Cardiac muscle cell (in vitro differentiated cells and primary cell): ENCODE measurements around the gene UBLCP1. TPM values are rescaled to one million over a fixed set of nuclear protein-coding genes. Genes with fewer than 3 reads are reported as not detected.

Experiments
- DNase-seq, 2 donors: peaks; one replicate each; pipeline versions ENCODE4 v3.0.0 to v3.0.0-alpha.2; 2010 to 2017; ENCODE audit warnings: low read depth in 1 of 2, low spot score in 1 of 2
- H3K27ac ChIP-seq: fragments of 200-600 bp; sonication (generic); 2 replicates; pipeline ENCODE4 v1.5.1; 2016
- H3K27me3 ChIP-seq: fragments of 200-600 bp; sonication (generic); 2 replicates; pipeline ENCODE4 v1.6.0; 2016; ENCODE audit warnings: control low read depth
- H3K36me3 ChIP-seq: fragments of 200-600 bp; sonication (generic); 2 replicates; pipeline ENCODE4 v1.5.1; 2016; ENCODE audit warnings: control low read depth
- H3K4me1 ChIP-seq: fragments of 200-600 bp; sonication (generic); 2 replicates; pipeline ENCODE4 v1.8.1; 2017; ENCODE audit warnings: low read depth, mild to moderate bottlenecking, mixed run types
- H3K4me3 ChIP-seq: fragments of 200-600 bp; sonication (generic); 2 replicates; pipeline ENCODE4 v1.5.1; 2016; ENCODE audit warnings: mild to moderate bottlenecking
- H3K9me3 ChIP-seq: fragments of 200-600 bp; sonication (generic); 2 replicates; pipeline ENCODE4 v1.5.1; 2017; ENCODE audit warnings: low read depth, mild to moderate bottlenecking, control low read depth
- CTCF ChIP-seq: IDR thresholded peaks from 2 replicates; pipeline ENCODE4 v1.5.1; 2012; ENCODE audit warnings: low read depth, mild to moderate bottlenecking, low read length
- polyA plus RNA-seq: library from polyadenylated mRNA; unstranded; fragments of >200 nt; fragmentation: Nextera tagmentation; extraction: Ambion mirVana; gene quantifications from 2 replicates; pipeline ENCODE4 v1.2.1, GENCODE V29; 2016
- total RNA-seq: library from RNA; depleted of rRNA; stranded (reverse); fragments of >200 nt; gene quantifications from 2 replicates; pipeline ENCODE4 v1.2.3, GENCODE V29; 2016

Gene UBLCP1
- total and polyA plus RNA-seq, 2 experiments from 2014 or later = 12.2 to 30.5 TPM

- no peak for DNase-seq
- TF ChIP-seq CTCF = no peak
- Histone ChIP-seq H3K9me3 (no peaks in the 10 kb centered on the region), H3K4me3 (no peak overlapping the region), H3K4me1 (no peaks in the 10 kb centered on the region), H3K36me3 (no peaks in the 10 kb centered on the region), H3K27ac (no peak overlapping the region), H3K27me3 (peaks cover 4% of the 10 kb centered on the region)
These were observed 56.3 kb downstream of the UBLCP1 start for GRCh38 chr5:159319363-159319762.

- Histone ChIP-seq H3K4me1 (no peaks in the 10 kb centered on the region), H3K9me3 (no peaks in the 10 kb centered on the region), H3K36me3 (no peaks in the 10 kb centered on the region), H3K27me3 (peaks cover 4% of the 10 kb centered on the region), H3K27ac (no peak overlapping the region), H3K4me3 (no peak overlapping the region)
- no peak for TF ChIP-seq CTCF
- DNase-seq = no peak
These were observed 56.7 kb downstream of the UBLCP1 start for GRCh38 chr5:159319832-159320231.

- Histone ChIP-seq H3K27ac (no peak overlapping the region), H3K27me3 (peaks cover 12% of the 10 kb centered on the region), H3K4me3 (no peak overlapping the region), H3K4me1 (no peaks in the 10 kb centered on the region), H3K36me3 (no peaks in the 10 kb centered on the region), H3K9me3 (no peaks in the 10 kb centered on the region)
- TF ChIP-seq CTCF = no peak
- DNase-seq = no peak
These were observed 59.1 kb downstream of the UBLCP1 start for GRCh38 chr5:159322180-159322579.

- Histone ChIP-seq H3K27ac (no peak overlapping the region), H3K36me3 (no peaks in the 10 kb centered on the region), H3K27me3 (peaks cover 24% of the 10 kb centered on the region), H3K4me3 (no peak overlapping the region), H3K9me3 (no peaks in the 10 kb centered on the region), H3K4me1 (no peaks in the 10 kb centered on the region)
- peak in 1 of 2 donors; percentile 27 for DNase-seq
- TF ChIP-seq CTCF = no peak
These were observed 61.1 kb downstream of the UBLCP1 start for GRCh38 chr5:159324102-159324755.

GRCh38 chr5:159324986-159325385 is 61.9 kb downstream of the UBLCP1 start:
- Histone ChIP-seq H3K9me3 (no peaks in the 10 kb centered on the region), H3K27ac (no peak overlapping the region), H3K36me3 (no peaks in the 10 kb centered on the region), H3K4me3 (no peak overlapping the region), H3K27me3 (peaks cover 31% of the 10 kb centered on the region), H3K4me1 (no peaks in the 10 kb centered on the region)
- no peak for DNase-seq
- no peak for TF ChIP-seq CTCF
